Measurements from ENCODE around the gene EPS8L3. TPM values are rescaled to one million over a fixed set of nuclear protein-coding genes. Genes with fewer than 3 reads are reported as not detected.

The EPS8L3 gene
- total and polyA plus RNA-seq, 2 of the 4 experiments (the other 2 are of a cell fraction), result not detected

DNA sequence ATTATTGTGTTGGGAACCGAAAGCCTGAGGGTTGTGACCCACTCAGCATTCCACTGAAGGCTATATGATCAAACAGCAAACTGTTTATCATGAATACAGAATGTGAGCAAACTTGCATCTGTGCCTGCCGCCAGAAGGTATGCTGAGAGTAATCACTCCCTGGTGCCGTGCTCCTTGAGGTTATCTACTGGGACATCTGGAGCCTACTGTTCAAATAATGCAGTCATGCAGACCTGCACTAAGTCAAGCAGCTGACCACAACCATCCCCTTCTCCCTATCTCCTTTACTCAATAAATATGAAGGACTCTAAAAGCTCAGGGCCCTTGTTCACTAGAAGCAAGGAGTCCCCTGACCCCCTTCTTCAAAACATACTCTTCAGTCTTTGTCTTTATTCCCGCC lies 38.2 kb downstream of the EPS8L3 start:
- in situ Hi-C loops (cut with MboI; ENCODE audit: low sequenced_read_pairs), result no loop called here
- no peak for ATAC-seq (ENCODE audit: low read depth)

More for the DNA sequence above, 38.2 kb downstream of the EPS8L3 start:
- Histone ChIP-seq H3K27me3 (ENCODE audit: control insufficient read depth, insufficient read depth, low read length) (peaks cover 6% of the 10 kb centered on the region), H3K4me1 (ENCODE audit: control insufficient read depth, insufficient read depth, low read length) (peaks cover 2% of the 10 kb centered on the region; the same call in 1 of the 2 replicates), H4K8ac (ENCODE audit: low read depth in 2 of 2, low read length in 2 of 2) (no peak overlapping the region), H2BK15ac (ENCODE audit: low read depth, low read length) (no peak overlapping the region), H3K27ac (ENCODE audit: insufficient read depth, low read length) (no peak overlapping the region), H4K5ac (ENCODE audit: low read depth, low read length) (no peak overlapping the region), H2AK5ac (ENCODE audit: low read depth, low read length) (no peak overlapping the region), H4K20me1 (ENCODE audit: insufficient read depth, low read length) (no peaks in the 10 kb centered on the region), H3K79me1 (ENCODE audit: low read depth in 1 of 2, low read length in 2 of 2) (no peaks in the 10 kb centered on the region), H3K4me2 (ENCODE audit: low read depth, low read length) (no peak overlapping the region), H3K56ac (ENCODE audit: extremely low read depth, insufficient read depth, low read length) (no peak overlapping the region), H3K9me3 (ENCODE audit: control insufficient read depth, insufficient read depth, low read length) (no peaks in the 10 kb centered on the region; the same call in 1 of the 2 replicates), H2AK9ac (replicated peaks; ENCODE audit: low read depth, low read length, poor library complexity) (no peak overlapping the region), H3K14ac (replicated peaks; ENCODE audit: low read depth, low read length) (no peak overlapping the region), H2BK20ac (ENCODE audit: low read depth, low read length) (no peak overlapping the region), H3K18ac (ENCODE audit: low read depth, low read length) (no peak overlapping the region), H2BK5ac (ENCODE audit: low read depth, low read length, poor library complexity, severe bottlenecking) (no peak overlapping the region), H3K23ac (ENCODE audit: low read depth, low read length) (no peak overlapping the region), H3K36me3 (ENCODE audit: control insufficient read depth, insufficient read depth, low read length) (no peaks in the 10 kb centered on the region), H3K9ac (ENCODE audit: low read depth, low read length) (no peak overlapping the region), H2BK120ac (ENCODE audit: low read depth, low read length) (no peak overlapping the region), H3K9me1 (ENCODE audit: insufficient read depth, low read length) (0 out of 2 replicates have a peak, but pooled peaks cover 3% of the 10 kb centered on the region), H4K91ac (ENCODE audit: insufficient read depth, low read depth, low read length) (no peak overlapping the region), H3K4me3 (ENCODE audit: insufficient read depth, low read depth, low read length) (no peak overlapping the region), H2AFZ (replicated peaks; ENCODE audit: low read length, poor library complexity) (no peak overlapping the region), H3K4ac (ENCODE audit: low read depth, low read length) (no peak overlapping the region)
- DNase-seq, result no peak
- dilution Hi-C loops (cut with HindIII; ENCODE audit: low sequenced_read_pairs, unreplicated experiment), result no loop called here
- intact Hi-C loops (cut with micrococcal nuclease), result no loop called here
- ChIA-PET CTCF (no interaction called here), POLR2A (ENCODE audit: unreplicated experiment) (no interaction called here)
- TF ChIP-seq, protein P1, sequence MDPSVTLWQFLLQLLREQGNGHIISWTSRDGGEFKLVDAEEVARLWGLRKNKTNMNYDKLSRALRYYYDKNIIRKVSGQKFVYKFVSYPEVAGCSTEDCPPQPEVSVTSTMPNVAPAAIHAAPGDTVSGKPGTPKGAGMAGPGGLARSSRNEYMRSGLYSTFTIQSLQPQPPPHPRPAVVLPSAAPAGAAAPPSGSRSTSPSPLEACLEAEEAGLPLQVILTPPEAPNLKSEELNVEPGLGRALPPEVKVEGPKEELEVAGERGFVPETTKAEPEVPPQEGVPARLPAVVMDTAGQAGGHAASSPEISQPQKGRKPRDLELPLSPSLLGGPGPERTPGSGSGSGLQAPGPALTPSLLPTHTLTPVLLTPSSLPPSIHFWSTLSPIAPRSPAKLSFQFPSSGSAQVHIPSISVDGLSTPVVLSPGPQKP (IDR thresholded peaks at IDR 0.05; ENCODE audit: borderline replicate concordance, low read depth, low read length), result no peak
- TF ChIP-seq FOS (IDR thresholded peaks at IDR 0.05; ENCODE audit: low read depth, low read length), result no peak
- no peak for TF ChIP-seq CEBPB (IDR thresholded peaks at IDR 0.05; ENCODE audit: low read depth, low read length)
- TF ChIP-seq, protein P2, sequence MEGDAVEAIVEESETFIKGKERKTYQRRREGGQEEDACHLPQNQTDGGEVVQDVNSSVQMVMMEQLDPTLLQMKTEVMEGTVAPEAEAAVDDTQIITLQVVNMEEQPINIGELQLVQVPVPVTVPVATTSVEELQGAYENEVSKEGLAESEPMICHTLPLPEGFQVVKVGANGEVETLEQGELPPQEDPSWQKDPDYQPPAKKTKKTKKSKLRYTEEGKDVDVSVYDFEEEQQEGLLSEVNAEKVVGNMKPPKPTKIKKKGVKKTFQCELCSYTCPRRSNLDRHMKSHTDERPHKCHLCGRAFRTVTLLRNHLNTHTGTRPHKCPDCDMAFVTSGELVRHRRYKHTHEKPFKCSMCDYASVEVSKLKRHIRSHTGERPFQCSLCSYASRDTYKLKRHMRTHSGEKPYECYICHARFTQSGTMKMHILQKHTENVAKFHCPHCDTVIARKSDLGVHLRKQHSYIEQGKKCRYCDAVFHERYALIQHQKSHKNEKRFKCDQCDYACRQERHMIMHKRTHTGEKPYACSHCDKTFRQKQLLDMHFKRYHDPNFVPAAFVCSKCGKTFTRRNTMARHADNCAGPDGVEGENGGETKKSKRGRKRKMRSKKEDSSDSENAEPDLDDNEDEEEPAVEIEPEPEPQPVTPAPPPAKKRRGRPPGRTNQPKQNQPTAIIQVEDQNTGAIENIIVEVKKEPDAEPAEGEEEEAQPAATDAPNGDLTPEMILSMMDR (conservative IDR thresholded peaks at IDR 0.05; ENCODE audit: low read depth, low read length), result no peak
- no peak for TF ChIP-seq POLR2A (IDR thresholded peaks at IDR 0.05; ENCODE audit: low read depth, low read length)
- TF ChIP-seq MAFK (IDR thresholded peaks at IDR 0.05; ENCODE audit: low read depth, low read length), result no peak
- TF ChIP-seq NFE2L2 (IDR thresholded peaks at IDR 0.05; ENCODE audit: low read depth, low read length), result no peak
- TF ChIP-seq SMC3 (IDR thresholded peaks at IDR 0.05; ENCODE audit: low read depth, low read length), result no peak
- TF ChIP-seq MAZ (IDR thresholded peaks at IDR 0.05; ENCODE audit: borderline replicate concordance, low read depth, low read length), result no peak
- no peak for TF ChIP-seq RAD21 (IDR thresholded peaks at IDR 0.05; ENCODE audit: low read length)
- no peak for TF ChIP-seq CHD1 (IDR thresholded peaks at IDR 0.05; ENCODE audit: low read depth, low read length)
- no peak for TF ChIP-seq MXI1 (IDR thresholded peaks at IDR 0.05; ENCODE audit: borderline replicate concordance, low read depth, low read length)
- TF ChIP-seq BHLHE40 (IDR thresholded peaks at IDR 0.05; ENCODE audit: low read depth, low read length), result no peak
- TF ChIP-seq, protein P3, sequence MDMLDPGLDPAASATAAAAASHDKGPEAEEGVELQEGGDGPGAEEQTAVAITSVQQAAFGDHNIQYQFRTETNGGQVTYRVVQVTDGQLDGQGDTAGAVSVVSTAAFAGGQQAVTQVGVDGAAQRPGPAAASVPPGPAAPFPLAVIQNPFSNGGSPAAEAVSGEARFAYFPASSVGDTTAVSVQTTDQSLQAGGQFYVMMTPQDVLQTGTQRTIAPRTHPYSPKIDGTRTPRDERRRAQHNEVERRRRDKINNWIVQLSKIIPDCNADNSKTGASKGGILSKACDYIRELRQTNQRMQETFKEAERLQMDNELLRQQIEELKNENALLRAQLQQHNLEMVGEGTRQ (IDR thresholded peaks at IDR 0.05; ENCODE audit: low read depth, low read length), result no peak
- no peak for TF ChIP-seq RCOR1 (IDR thresholded peaks at IDR 0.05; ENCODE audit: insufficient replicate concordance, low read length)
- no peak for TF ChIP-seq RFX5 (IDR thresholded peaks at IDR 0.05; ENCODE audit: low read depth, low read length)
- 83% methylated on average over 1 of the region's 4 CpGs; no CpG with 5 or more reads in 1 of the 2 experiments for WGBS, 2 experiments (ENCODE audit: extremely low coverage in 2 of 2, insufficient read length in 1 of 2)
- no TSS peak for BruUV-seq (replicated peaks)

All from IMR-90 (cell line).